Testis (tissue), 2 donors: ENCODE results near the gene ARID1B.

Experiments used
- CTCF ChIP-seq, 3 experiments: fragments of 450-650 bp in 2 of 3; fragments of 200-600 bp in 1 of 3; sonication (generic) in 1 of 3; IDR thresholded peaks; one replicate each; pipeline ENCODE4 v1.5.1; 2016 to 2019; ENCODE audit warnings: antibody characterized with exemption in 3 of 3, mild to moderate bottlenecking in 2 of 3, moderate library complexity in 1 of 3
- POLR2A ChIP-seq: fragments of 450-650 bp; IDR thresholded peaks from one replicate; pipeline ENCODE4 v1.6.1; 2017; ENCODE audit warnings: antibody characterized with exemption, mild to moderate bottlenecking, moderate library complexity

- TF ChIP-seq CTCF (IDR thresholded peaks at IDR 0.05) (no peak), POLR2A (no peak)
These were observed 346.1 kb downstream of the ARID1B start for GRCh38 chr6:157123234-157123633.
